Ascending aorta (tissue), 2 donors: ENCODE measurements around the gene LRIT3. TPM values are rescaled to one million over a fixed set of nuclear protein-coding genes. Genes with fewer than 3 reads are reported as not detected.
"Not testable (repeated sequence)": the region's sequence is repeated elsewhere in the genome, so short reads cannot be mapped to it uniquely, and the experiment has no call there.

Experiments
- DNase-seq, 2 donors: peaks; one replicate each; pipeline ENCODE4 v3.0.0-alpha.2; 2019; ENCODE audit warnings: low spot score in 2 of 2
- H3K27ac ChIP-seq, 2 donors: fragments of 200-600 bp; sonication (generic); one replicate each; pipeline ENCODE4 v1.5.1; 2016 to 2017; ENCODE audit warnings: mild to moderate bottlenecking in 1 of 2
- H3K27me3 ChIP-seq: fragments of 200-600 bp; sonication (generic); one replicate; pipeline ENCODE4 v1.5.1; 2017
- H3K36me3 ChIP-seq, 2 donors: fragments of 200-600 bp; sonication (generic); one replicate each; pipeline ENCODE4 v1.5.1; 2016
- H3K4me1 ChIP-seq, 2 donors: fragments of 200-600 bp; sonication (generic); one replicate each; pipeline ENCODE4 v1.5.1; 2016 to 2017; ENCODE audit warnings: mild to moderate bottlenecking in 1 of 2
- H3K4me3 ChIP-seq, 2 donors: fragments of 200-600 bp; sonication (generic); one replicate each; pipeline ENCODE4 v1.5.1; 2016 to 2017; ENCODE audit warnings: mild to moderate bottlenecking in 1 of 2
- H3K9me3 ChIP-seq, 2 donors: fragments of 200-600 bp; sonication (generic); one replicate each; pipeline ENCODE4 v1.5.1; 2016
- CTCF ChIP-seq, 3 experiments: fragments of 200-600 bp in 2 of 3; fragments of 450-650 bp in 1 of 3; sonication (generic) in 2 of 3; IDR thresholded peaks; one replicate each; pipeline ENCODE4 v1.5.1; 2016 to 2019; ENCODE audit warnings: antibody characterized with exemption in 3 of 3, mild to moderate bottlenecking in 1 of 3, moderate library complexity in 1 of 3
- intact Hi-C: fragments of 100-400 bp; cut with DNase I; formaldehyde crosslinking; loops from one replicate; pipeline ENCODE4 v1.15.1; 2023
- total RNA-seq: library from RNA; depleted of rRNA; stranded (reverse); fragments of >200 nt; gene quantifications from one replicate; pipeline ENCODE4 v1.1.0, GENCODE V29; 2016

Gene LRIT3
- total RNA-seq, 1 donor from 2014 or later: not detected

GRCh38 chr4:109872950-109873656 lies 25.2 kb downstream of the LRIT3 start:
- TF ChIP-seq CTCF (IDR thresholded peaks at IDR 0.05): no peak
- DNase-seq: no peak
- Histone ChIP-seq H3K36me3 (no peaks in the 10 kb centered on the region), H3K4me3 (no peak overlapping the region), H3K9me3 (no peaks in the 10 kb centered on the region), H3K4me1 (no peaks in the 10 kb centered on the region), H3K27ac (no peak overlapping the region), H3K27me3 (no peaks in the 10 kb centered on the region)
- intact Hi-C loops: no loop called here

- Histone ChIP-seq H3K27ac (no peak overlapping the region), H3K27me3 (no peaks in the 10 kb centered on the region), H3K4me3 (no peak overlapping the region), H3K36me3 (no peaks in the 10 kb centered on the region), H3K4me1 (no peaks in the 10 kb centered on the region), H3K9me3 (no peaks in the 10 kb centered on the region)
- TF ChIP-seq CTCF (IDR thresholded peaks at IDR 0.05): no peak
- no peak for DNase-seq
- intact Hi-C loops: no loop called here
These were observed 26.0 kb downstream of the LRIT3 start for GRCh38 chr4:109873791-109874514.

GRCh38 chr4:109875106-109875505 lies 27.2 kb downstream of the LRIT3 start:
- no peaks in the 10 kb centered on the region for H3K9me3 ChIP-seq
- H3K27me3 ChIP-seq: no peaks in the 10 kb centered on the region
- H3K27ac ChIP-seq: no peak overlapping the region
- H3K4me3 ChIP-seq: no peak overlapping the region
- DNase-seq: no peak
- H3K4me1 ChIP-seq: no peaks in the 10 kb centered on the region
- intact Hi-C loops: no loop called here
- H3K36me3 ChIP-seq: no peaks in the 10 kb centered on the region
- TF ChIP-seq CTCF (IDR thresholded peaks at IDR 0.05): no peak

GRCh38 chr4:109875553-109875952 lies 27.6 kb downstream of the LRIT3 start:
- H3K27ac ChIP-seq, intact Hi-C loops, H3K4me1 ChIP-seq: not testable (repeated sequence)

GRCh38 chr4:109876634-109877265 lies 28.8 kb downstream of the LRIT3 start:
- DNase-seq: no peak
- Histone ChIP-seq H3K27ac (no peak overlapping the region), H3K4me3 (no peak overlapping the region), H3K27me3 (no peaks in the 10 kb centered on the region), H3K9me3 (no peaks in the 10 kb centered on the region), H3K36me3 (no peaks in the 10 kb centered on the region), H3K4me1 (no peaks in the 10 kb centered on the region)
- intact Hi-C loops: no loop called here
- no peak for TF ChIP-seq CTCF (IDR thresholded peaks at IDR 0.05)

More at GRCh38 chr4:109875553-109875952, 27.6 kb downstream of the LRIT3 start:
- not testable (repeated sequence) for DNase-seq, H3K9me3 ChIP-seq, H3K36me3 ChIP-seq, H3K4me3 ChIP-seq, H3K27me3 ChIP-seq

GRCh38 chr4:109877400-109877799 lies 29.5 kb downstream of the LRIT3 start:
- H3K4me1 ChIP-seq: no peaks in the 10 kb centered on the region
- H3K9me3 ChIP-seq: no peaks in the 10 kb centered on the region
- no peak overlapping the region for H3K27ac ChIP-seq
- no peaks in the 10 kb centered on the region for H3K27me3 ChIP-seq
- no peak for TF ChIP-seq CTCF (IDR thresholded peaks at IDR 0.05)
- intact Hi-C loops: no loop called here
- H3K36me3 ChIP-seq: no peaks in the 10 kb centered on the region
- no peak overlapping the region for H3K4me3 ChIP-seq
- no peak for DNase-seq
